Measurements from ENCODE around the gene SEMA5B.

GRCh38 chr3:123019161-123019560 lies 8.4 kb downstream of the SEMA5B start:
- TF ChIP-seq SALL2 (tag by site-specific recombination; IDR thresholded peaks at IDR 0.05; ENCODE audit: borderline replicate concordance) = no peak
- TF ChIP-seq ZBTB7A (tag by site-specific recombination; IDR thresholded peaks at IDR 0.05; ENCODE audit: low read depth) = no peak
- TF ChIP-seq PRDM10 (tag by site-specific recombination; IDR thresholded peaks at IDR 0.05) = no peak

Measured in HEK293 (cell line).